Measurements from ENCODE around the gene PIGP. TPM values are rescaled to one million over a fixed set of nuclear protein-coding genes. Genes with fewer than 3 reads are reported as not detected.

PIGP gene
- total and polyA plus RNA-seq, 2 of the 13 experiments (the other 11 are each of a cell fraction or from before 2014, with no cell fraction given): 14.8 to 33.4 TPM

- no peak for TF ChIP-seq SIN3B (IDR thresholded peaks at IDR 0.05; ENCODE audit: low read length)
- no peak for TF ChIP-seq TEAD3 (CRISPR knock-in tag; optimal IDR thresholded peaks at IDR 0.05; ENCODE audit: borderline replicate concordance)
- no peak for TF ChIP-seq DDIT3 (CRISPR knock-in tag; IDR thresholded peaks at IDR 0.05)
- TF ChIP-seq MAF1 (CRISPR knock-in tag; IDR thresholded peaks at IDR 0.05; ENCODE audit: borderline replicate concordance): no peak
- TF ChIP-seq RARG (CRISPR knock-in tag; IDR thresholded peaks at IDR 0.05; ENCODE audit: low read depth): no peak
- no peak; the same call in 1 of the 2 replicates for TF ChIP-seq ZNF839 (CRISPR knock-in tag; IDR thresholded peaks at IDR 0.05; ENCODE audit: borderline replicate concordance)
- no peak for TF ChIP-seq MIER2 (CRISPR knock-in tag; IDR thresholded peaks at IDR 0.05)
- no peak for TF ChIP-seq ZNF784 (CRISPR knock-in tag; IDR thresholded peaks at IDR 0.05; ENCODE audit: borderline replicate concordance)
- TF ChIP-seq ZNF768 (CRISPR knock-in tag; IDR thresholded peaks at IDR 0.05): peak; percentile 66; the same call in 1 of the 2 replicates
- TF ChIP-seq KMT2A (CRISPR knock-in tag; IDR thresholded peaks at IDR 0.05): peak; percentile 68; the same call in 1 of the 2 replicates
- TF ChIP-seq ZKSCAN1 (IDR thresholded peaks at IDR 0.05; ENCODE audit: low read length): no peak
- TF ChIP-seq ATF7 (IDR thresholded peaks at IDR 0.05): no peak
- TF ChIP-seq ATF7 (CRISPR knock-in tag; IDR thresholded peaks at IDR 0.05): no peak
- TF ChIP-seq RNF2 (conservative IDR thresholded peaks at IDR 0.05; ENCODE audit: low read depth): no peak
- TF ChIP-seq ATM (IDR thresholded peaks at IDR 0.05; ENCODE audit: borderline replicate concordance): no peak
- TF ChIP-seq MXD4 (CRISPR knock-in tag; IDR thresholded peaks at IDR 0.05): no peak
- TF ChIP-seq SOX5 (CRISPR knock-in tag; IDR thresholded peaks at IDR 0.05; ENCODE audit: borderline replicate concordance): no peak
- no peak for TF ChIP-seq ZNF788 (CRISPR knock-in tag; IDR thresholded peaks at IDR 0.05; ENCODE audit: borderline replicate concordance)
- no peak for TF ChIP-seq ZIK1 (CRISPR knock-in tag; IDR thresholded peaks at IDR 0.05; ENCODE audit: borderline replicate concordance, low read depth)
- TF ChIP-seq ZNF704 (CRISPR knock-in tag; IDR thresholded peaks at IDR 0.05; ENCODE audit: borderline replicate concordance): 0 out of 2 replicates have a peak, but pooled peaks have one; percentile 51
- no peak for TF ChIP-seq ARID5B (CRISPR knock-in tag; IDR thresholded peaks at IDR 0.05)
- no peak; the same call in 1 of the 2 replicates for TF ChIP-seq ZNF280D (CRISPR knock-in tag; IDR thresholded peaks at IDR 0.05)
These were observed 736 bp upstream of the PIGP start (continued) for GRCh38 chr21:37073417-37074196.
